DOHH2 (cell line): ENCODE data around the gene RHBDD3.
"Not testable (repeated sequence)": the region's sequence is repeated elsewhere in the genome, so short reads cannot be mapped to it uniquely, and the experiment has no call there.

Experiments
- H3F3A ChIP-seq: fragments of 200-600 bp; sonication (generic), shearing (Covaris generic); 2 replicates; pipeline ENCODE4 v1.6.0; 2016; ENCODE audit warnings: antibody characterized with exemption, mild to moderate bottlenecking; ENCODE audit not compliant: control insufficient read depth, insufficient read depth
- H3K27ac ChIP-seq: fragments of 200-600 bp; sonication (generic); 2 replicates; pipeline ENCODE4 v1.5.1; 2014; ENCODE audit warnings: low read depth, mild to moderate bottlenecking, low read length, moderate library complexity
- H3K27me3 ChIP-seq: fragments of 200-600 bp; sonication (generic); 2 replicates; pipeline ENCODE4 v1.6.1; 2014; ENCODE audit warnings: mild to moderate bottlenecking, low read length, mixed read lengths; ENCODE audit not compliant: control insufficient read depth
- H3K36me3 ChIP-seq: fragments of 200-600 bp; sonication (generic); 2 replicates; pipeline ENCODE4 v1.6.1; 2014; ENCODE audit warnings: mild to moderate bottlenecking, low read length, moderate library complexity, mixed read lengths; ENCODE audit not compliant: control insufficient read depth
- H3K4me1 ChIP-seq: fragments of 200-600 bp; sonication (generic); 2 replicates; pipeline ENCODE4 v1.6.1; 2014; ENCODE audit warnings: mild to moderate bottlenecking, low read length, mixed read lengths; ENCODE audit not compliant: control insufficient read depth
- H3K4me2 ChIP-seq: fragments of 200-600 bp; sonication (generic); 2 replicates; pipeline ENCODE4 v1.6.0; 2014; ENCODE audit warnings: mild to moderate bottlenecking, low read length, moderate library complexity
- H3K4me3 ChIP-seq: fragments of 200-600 bp; sonication (generic); 2 replicates; pipeline ENCODE4 v1.5.1; 2014; ENCODE audit warnings: mild to moderate bottlenecking, low read length, mixed read lengths
- H3K79me2 ChIP-seq: fragments of 200-600 bp; sonication (generic); 2 replicates; pipeline ENCODE4 v1.6.1; 2014; ENCODE audit warnings: mild to moderate bottlenecking, low read length, mixed read lengths; ENCODE audit not compliant: control insufficient read depth
- H3K9me2 ChIP-seq: fragments of 200-600 bp; sonication (generic); replicated peaks from 2 replicates; pipeline ENCODE4 v1.6.1; 2014; ENCODE audit warnings: mild to moderate bottlenecking, low read length, mixed read lengths; ENCODE audit not compliant: control insufficient read depth
- H3K9me3 ChIP-seq: fragments of 200-600 bp; sonication (generic); 2 replicates; pipeline ENCODE4 v1.6.1; 2014; ENCODE audit warnings: antibody characterized with exemption, low read length, mixed read lengths; ENCODE audit not compliant: control insufficient read depth, insufficient read depth
- H4K20me1 ChIP-seq: fragments of 200-600 bp; sonication (generic); 2 replicates; pipeline ENCODE4 v1.6.0; 2014; ENCODE audit warnings: low read depth, mild to moderate bottlenecking, antibody characterized with exemption, low read length, moderate library complexity; ENCODE audit not compliant: control insufficient read depth, insufficient read depth
- CTCF ChIP-seq: fragments of 200-600 bp; sonication (generic); IDR thresholded peaks from one replicate; pipeline ENCODE4 v1.5.1; 2014; ENCODE audit warnings: antibody characterized with exemption, mild to moderate bottlenecking, low read depth, low read length; ENCODE audit not compliant: poor library complexity, severe bottlenecking
- EZH2phosphoT487 ChIP-seq: fragments of 200-600 bp; sonication (generic); IDR thresholded peaks from 2 replicates; pipeline ENCODE4 v1.6.1; 2017; ENCODE audit warnings: borderline replicate concordance, mild to moderate bottlenecking, antibody characterized with exemption, low read length, moderate library complexity, mixed read lengths

The RHBDD3 gene

GRCh38 chr22:29219881-29220670, 47.7 kb downstream of the RHBDD3 start:
- Histone ChIP-seq H3K4me3 (no peak overlapping the region), H4K20me1 (no peaks in the 10 kb centered on the region), H3K4me2 (no peak overlapping the region), H3F3A (no peaks in the 10 kb centered on the region), H3K27ac (no peak overlapping the region), H3K4me1 (no peaks in the 10 kb centered on the region), H3K9me2 (no peaks in the 10 kb centered on the region), H3K27me3 (peaks cover 9% of the 10 kb centered on the region), H3K36me3 (no peaks in the 10 kb centered on the region), H3K9me3 (no peaks in the 10 kb centered on the region), H3K79me2 (no peaks in the 10 kb centered on the region)
- no peak for TF ChIP-seq CTCF

GRCh38 chr22:29219409-29219782, 48.4 kb downstream of the RHBDD3 start:
- H3K27ac ChIP-seq, H3K4me3 ChIP-seq, H4K20me1 ChIP-seq, H3K79me2 ChIP-seq, H3K27me3 ChIP-seq, H3K4me2 ChIP-seq, H3F3A ChIP-seq, H3K9me3 ChIP-seq, H3K36me3 ChIP-seq, H3K4me1 ChIP-seq, H3K9me2 ChIP-seq: not testable (repeated sequence)

GRCh38 chr22:29218758-29219408, 48.9 kb downstream of the RHBDD3 start:
- Histone ChIP-seq H3K9me2 (no peaks in the 10 kb centered on the region), H3K79me2 (no peaks in the 10 kb centered on the region), H3F3A (no peaks in the 10 kb centered on the region), H3K9me3 (no peaks in the 10 kb centered on the region), H3K4me2 (no peak overlapping the region), H3K4me1 (no peaks in the 10 kb centered on the region), H3K27me3 (peaks cover 9% of the 10 kb centered on the region), H3K27ac (no peak overlapping the region), H3K36me3 (no peaks in the 10 kb centered on the region), H4K20me1 (no peaks in the 10 kb centered on the region), H3K4me3 (no peak overlapping the region)
- TF ChIP-seq CTCF (no peak), EZH2phosphoT487 (no peak)

GRCh38 chr22:29217827-29218757, 49.7 kb downstream of the RHBDD3 start:
- no peak overlapping the region for H3K4me2 ChIP-seq
- no peaks in the 10 kb centered on the region for H3K79me2 ChIP-seq
- TF ChIP-seq EZH2phosphoT487 (no peak), CTCF (no peak)
- peaks cover 9% of the 10 kb centered on the region for H3K27me3 ChIP-seq
- no peaks in the 10 kb centered on the region for H3K4me1 ChIP-seq
- no peak overlapping the region for H3K27ac ChIP-seq
- no peaks in the 10 kb centered on the region for H3K9me2 ChIP-seq
- H3K4me3 ChIP-seq = no peak overlapping the region
- no peaks in the 10 kb centered on the region for H4K20me1 ChIP-seq
- no peaks in the 10 kb centered on the region for H3K9me3 ChIP-seq
- H3K36me3 ChIP-seq = no peaks in the 10 kb centered on the region
- no peaks in the 10 kb centered on the region for H3F3A ChIP-seq
